ENCODE data around the gene CNTN2.

DNA sequence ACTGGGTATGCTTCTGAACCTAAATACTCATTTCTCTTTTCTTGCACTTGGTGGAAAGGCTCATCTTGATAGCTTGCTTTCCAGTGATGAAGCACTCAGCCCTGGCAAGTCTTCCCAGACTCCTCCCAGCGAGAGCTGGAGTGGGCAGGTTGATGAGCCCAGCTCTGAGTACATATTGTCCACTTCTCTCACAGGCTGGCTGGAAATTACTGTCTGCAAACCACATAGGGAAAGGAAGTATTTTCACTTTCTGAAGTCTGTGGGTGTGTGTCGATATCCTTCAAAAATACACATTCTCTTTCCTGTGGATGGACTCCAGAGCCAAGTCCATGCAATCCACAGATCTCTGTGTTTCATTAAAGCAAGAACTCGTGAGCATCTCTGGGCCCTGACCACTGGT lies 38.7 kb upstream of the CNTN2 start:
- TF ChIP-seq, protein P1, sequence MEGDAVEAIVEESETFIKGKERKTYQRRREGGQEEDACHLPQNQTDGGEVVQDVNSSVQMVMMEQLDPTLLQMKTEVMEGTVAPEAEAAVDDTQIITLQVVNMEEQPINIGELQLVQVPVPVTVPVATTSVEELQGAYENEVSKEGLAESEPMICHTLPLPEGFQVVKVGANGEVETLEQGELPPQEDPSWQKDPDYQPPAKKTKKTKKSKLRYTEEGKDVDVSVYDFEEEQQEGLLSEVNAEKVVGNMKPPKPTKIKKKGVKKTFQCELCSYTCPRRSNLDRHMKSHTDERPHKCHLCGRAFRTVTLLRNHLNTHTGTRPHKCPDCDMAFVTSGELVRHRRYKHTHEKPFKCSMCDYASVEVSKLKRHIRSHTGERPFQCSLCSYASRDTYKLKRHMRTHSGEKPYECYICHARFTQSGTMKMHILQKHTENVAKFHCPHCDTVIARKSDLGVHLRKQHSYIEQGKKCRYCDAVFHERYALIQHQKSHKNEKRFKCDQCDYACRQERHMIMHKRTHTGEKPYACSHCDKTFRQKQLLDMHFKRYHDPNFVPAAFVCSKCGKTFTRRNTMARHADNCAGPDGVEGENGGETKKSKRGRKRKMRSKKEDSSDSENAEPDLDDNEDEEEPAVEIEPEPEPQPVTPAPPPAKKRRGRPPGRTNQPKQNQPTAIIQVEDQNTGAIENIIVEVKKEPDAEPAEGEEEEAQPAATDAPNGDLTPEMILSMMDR (IDR thresholded peaks at IDR 0.05; ENCODE audit: poor library complexity, severe bottlenecking): no peak
- TF ChIP-seq TAF1 (IDR thresholded peaks at IDR 0.05; ENCODE audit: low read depth) (no peak), EZH2 (IDR thresholded peaks at IDR 0.05; ENCODE audit: borderline replicate concordance, insufficient read depth, low read length, poor library complexity, severe bottlenecking) (no peak), RAD21 (conservative IDR thresholded peaks at IDR 0.05) (no peak), POLR2AphosphoS5 (IDR thresholded peaks at IDR 0.05) (no peak), MXI1 (conservative IDR thresholded peaks at IDR 0.05; ENCODE audit: poor library complexity, severe bottlenecking) (no peak)

Data from neural cell (in vitro differentiated cells).